Loucy (cell line): Measurements from ENCODE around the gene RMI2.

Experiments used
- EZH2phosphoT487 ChIP-seq: fragments of 200-600 bp; IDR thresholded peaks from 2 replicates; pipeline ENCODE4 v1.6.1; 2018; ENCODE audit warnings: antibody characterized with exemption, mild to moderate bottlenecking, moderate library complexity, borderline replicate concordance
- TF ChIP-seq, protein P1 (sequence below): fragments of 200-600 bp; sonication (generic); conservative IDR thresholded peaks from 2 replicates; pipeline ENCODE4 v1.5.1; 2014; ENCODE audit warnings: mild to moderate bottlenecking, antibody characterized with exemption, low read length

DNA sequence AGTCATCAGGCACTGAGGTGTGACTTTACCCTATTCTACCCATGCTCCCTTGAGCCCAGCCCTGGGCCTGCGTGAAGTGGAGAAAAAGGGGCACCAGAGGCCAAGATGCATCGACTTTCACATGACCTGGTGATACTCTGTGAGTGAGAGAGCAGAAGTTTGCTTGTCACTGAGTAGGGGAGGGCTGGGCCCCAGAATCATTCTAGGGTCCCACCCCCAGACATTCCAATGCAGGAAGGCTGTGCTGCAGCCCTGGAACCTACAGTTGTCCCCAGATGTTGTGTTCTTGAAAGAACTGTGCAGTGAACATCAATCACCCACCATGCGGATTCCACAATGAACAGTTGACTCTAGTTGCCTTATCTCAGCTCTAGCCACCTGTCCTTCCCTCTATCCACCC, 6.2 kb upstream of the RMI2 start:
- TF ChIP-seq, protein P1, sequence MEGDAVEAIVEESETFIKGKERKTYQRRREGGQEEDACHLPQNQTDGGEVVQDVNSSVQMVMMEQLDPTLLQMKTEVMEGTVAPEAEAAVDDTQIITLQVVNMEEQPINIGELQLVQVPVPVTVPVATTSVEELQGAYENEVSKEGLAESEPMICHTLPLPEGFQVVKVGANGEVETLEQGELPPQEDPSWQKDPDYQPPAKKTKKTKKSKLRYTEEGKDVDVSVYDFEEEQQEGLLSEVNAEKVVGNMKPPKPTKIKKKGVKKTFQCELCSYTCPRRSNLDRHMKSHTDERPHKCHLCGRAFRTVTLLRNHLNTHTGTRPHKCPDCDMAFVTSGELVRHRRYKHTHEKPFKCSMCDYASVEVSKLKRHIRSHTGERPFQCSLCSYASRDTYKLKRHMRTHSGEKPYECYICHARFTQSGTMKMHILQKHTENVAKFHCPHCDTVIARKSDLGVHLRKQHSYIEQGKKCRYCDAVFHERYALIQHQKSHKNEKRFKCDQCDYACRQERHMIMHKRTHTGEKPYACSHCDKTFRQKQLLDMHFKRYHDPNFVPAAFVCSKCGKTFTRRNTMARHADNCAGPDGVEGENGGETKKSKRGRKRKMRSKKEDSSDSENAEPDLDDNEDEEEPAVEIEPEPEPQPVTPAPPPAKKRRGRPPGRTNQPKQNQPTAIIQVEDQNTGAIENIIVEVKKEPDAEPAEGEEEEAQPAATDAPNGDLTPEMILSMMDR: no peak
- no peak for TF ChIP-seq EZH2phosphoT487
